Caco-2 (cell line): ENCODE data around the gene RAD23A. TPM values are rescaled to one million over a fixed set of nuclear protein-coding genes. Genes with fewer than 3 reads are reported as not detected.

Experiments used
- BruUV-seq: library from RNA; stranded (reverse); fragments of 400-500 nt; replicated peaks from 2 replicates; lab custom pipeline; 2021; lab: Mats Ljungman, UMichigan
- CTCF ChIA-PET: fragments of 300-600 bp; sonication (Branson Sonifier 250); formaldehyde crosslinking; loops from one replicate; lab custom pipeline; 2022; ENCODE audit warnings: antibody characterized with exemption; lab: Charles Lee
- POLR2A ChIA-PET: fragments of 300-600 bp; sonication (Branson Sonifier 250); formaldehyde crosslinking; loops from one replicate; lab custom pipeline; 2022; ENCODE audit warnings: antibody characterized with exemption; lab: Charles Lee
- DNase-seq, 2 experiments: peaks; one replicate each; pipeline versions ENCODE4 v3.0.0 to v3.0.0-alpha.2; 2020 to 2022
- H3K27me3 ChIP-seq: replicated peaks from 2 replicates; pipeline ENCODE4 v1.6.0; 2011; ENCODE audit warnings: low read length; ENCODE audit not compliant: control insufficient read depth, insufficient read depth
- H3K36me3 ChIP-seq: 2 replicates; pipeline ENCODE4 v1.5.1; 2011; ENCODE audit warnings: low read length; ENCODE audit not compliant: control insufficient read depth, insufficient read depth
- H3K4me1 ChIP-seq: fragments of 250-450 bp; sonication (Bioruptor Pico); 2 replicates; pipeline ENCODE4 v1.5.1; 2020; ENCODE audit warnings: mild to moderate bottlenecking
- H3K4me3 ChIP-seq: 2 replicates; pipeline ENCODE4 v1.5.1; 2011; ENCODE audit warnings: low read depth, mild to moderate bottlenecking, control low read depth, low read length
- H3K9me3 ChIP-seq: fragments of 250-450 bp; sonication (Bioruptor Pico); 2 replicates; pipeline ENCODE4 v1.5.1; 2020; ENCODE audit warnings: mild to moderate bottlenecking, moderate library complexity
- H3K27ac Mint-ChIP-seq: one replicate; pipeline ENCODE4 v1.8.0; 2022; ENCODE audit warnings: mixed read lengths; ENCODE audit not compliant: unreplicated experiment
- H3K27me3 Mint-ChIP-seq: one replicate; pipeline ENCODE4 v1.8.0; 2022; ENCODE audit warnings: mixed read lengths; ENCODE audit not compliant: insufficient read depth, unreplicated experiment
- H3K36me3 Mint-ChIP-seq: one replicate; pipeline ENCODE4 v1.8.0; 2022; ENCODE audit warnings: mild to moderate bottlenecking, mixed read lengths; ENCODE audit not compliant: insufficient read depth, unreplicated experiment
- H3K4me1 Mint-ChIP-seq: one replicate; pipeline ENCODE4 v1.8.0; 2022; ENCODE audit warnings: low read depth, mixed read lengths; ENCODE audit not compliant: unreplicated experiment
- H3K4me3 Mint-ChIP-seq: one replicate; pipeline ENCODE4 v1.8.0; 2022; ENCODE audit warnings: mild to moderate bottlenecking, moderate library complexity, mixed read lengths; ENCODE audit not compliant: unreplicated experiment
- H3K9me3 Mint-ChIP-seq: one replicate; pipeline ENCODE4 v1.8.0; 2022; ENCODE audit warnings: mixed read lengths; ENCODE audit not compliant: unreplicated experiment
- CTCF ChIP-seq, 2 experiments: fragments of 200-600 bp in 1 of 2; IDR thresholded peaks; 1 replicate in 1 of 2; 2 replicates in 1 of 2; pipeline versions ENCODE4 v1.5.1 to v1.8.0; 2011 to 2022; ENCODE audit warnings: antibody characterized with exemption in 1 of 2, control low read depth in 1 of 2, inconsistent platforms in 1 of 2, low read depth in 1 of 2, low read length in 1 of 2, mild to moderate bottlenecking in 1 of 2, moderate library complexity in 1 of 2; ENCODE audit not compliant: insufficient read depth in 1 of 2, severe bottlenecking in 1 of 2, unreplicated experiment in 1 of 2
- intact Hi-C: fragments of 100-400 bp; cut with micrococcal nuclease; formaldehyde crosslinking; loops from one replicate; pipeline ENCODE4 v1.10.0; 2022; ENCODE audit not compliant: unreplicated experiment
- total RNA-seq: library from RNA; stranded (reverse); gene quantifications from 2 replicates; pipeline ENCODE4 v1.2.3, GENCODE V29; 2022

RAD23A gene
- total RNA-seq, 1 experiment from 2014 or later, result 102 TPM

- Mint-ChIP-seq H3K27ac (peak within 1 kb of the TSS; percentile 48), H3K9me3 (no peaks in the 10 kb centered on the region), H3K4me3 (peak within 1 kb of the TSS; percentile 90), H3K36me3 (peaks cover 6% of the 10 kb centered on the region), H3K27me3 (peaks cover 17% of the 10 kb centered on the region), H3K4me1 (no peaks in the 10 kb centered on the region)
- ChIA-PET POLR2A (interaction anchor here (0.5 kb wide), 1 partner anchor 49 kb away, joined by 10 read pairs; no protein-coding TSS in a partner anchor), CTCF (interaction anchor here (0.6 to 1.9 kb wide), 2 partner anchors 9 to 17 kb away, joined by 4 to 5 read pairs; no protein-coding TSS in a partner anchor)
- BruUV-seq, result no TSS peak
- DNase-seq, result peak in 1 of 2 experiments; percentile 65
- no peaks in the 10 kb centered on the region for H3K4me1 ChIP-seq
- no peaks in the 10 kb centered on the region for H3K36me3 ChIP-seq
- no peak for TF ChIP-seq CTCF (IDR thresholded peaks at IDR 0.05; ENCODE audit: insufficient read depth in 1 of 2, low read depth in 1 of 2, low read length in 1 of 2, severe bottlenecking in 1 of 2, unreplicated experiment in 1 of 2)
- H3K4me3 ChIP-seq, result peak within 1 kb of the TSS; percentile 46
- H3K27me3 ChIP-seq, result peaks cover 2% of the 10 kb centered on the region; the same call in 1 of the 2 replicates
- H3K9me3 ChIP-seq, result no peaks in the 10 kb centered on the region
- intact Hi-C loops, result no loop called here
Observed at GRCh38 chr19:12994701-12995595, 49.3 kb downstream of the RAD23A start, which contains the start of gene NFIX. Gene NFIX, plus strand, starts transcription at chr19:12995475. Its CDS starts 363 bp downstream, at chr19:12995838.

GRCh38 chr19:12995596-12996405 lies 50.1 kb downstream of the RAD23A start:
- TF ChIP-seq CTCF (IDR thresholded peaks at IDR 0.05; ENCODE audit: insufficient read depth in 1 of 2, low read depth in 1 of 2, low read length in 1 of 2, severe bottlenecking in 1 of 2, unreplicated experiment in 1 of 2), result no peak
- peak in 1 of 2 experiments; percentile 14 for DNase-seq
- no peaks in the 10 kb centered on the region for H3K9me3 Mint-ChIP-seq
- H3K4me1 Mint-ChIP-seq, result no peaks in the 10 kb centered on the region
- no TSS peak for BruUV-seq
- intact Hi-C loops, result no loop called here
- POLR2A ChIA-PET, result interaction anchor here (0.5 kb wide), 1 partner anchor 50 kb away, joined by 10 read pairs; no protein-coding TSS in a partner anchor
- peak overlapping the region; percentile 90 for H3K4me3 Mint-ChIP-seq
- peaks cover 6% of the 10 kb centered on the region for H3K36me3 Mint-ChIP-seq
- CTCF ChIA-PET, result interaction anchor here (0.6 to 1.9 kb wide), 2 partner anchors 10 to 18 kb away, joined by 4 to 5 read pairs; no protein-coding TSS in a partner anchor
- peaks cover 2% of the 10 kb centered on the region; the same call in 1 of the 2 replicates for H3K27me3 ChIP-seq
- H3K9me3 ChIP-seq, result no peaks in the 10 kb centered on the region
- H3K27ac Mint-ChIP-seq, result no peak overlapping the region
- H3K4me1 ChIP-seq, result no peaks in the 10 kb centered on the region
- peak overlapping the region; percentile 9; the same call in 1 of the 2 replicates for H3K4me3 ChIP-seq
- no peaks in the 10 kb centered on the region for H3K36me3 ChIP-seq
- peaks cover 17% of the 10 kb centered on the region for H3K27me3 Mint-ChIP-seq
